GM12878 (cell line): ENCODE results near the gene FBXO15.

Source experiments
- ETV6 ChIP-seq, 2 experiments: fragments of 450-650 bp in 1 of 2; IDR thresholded peaks in 1 of 2; conservative IDR thresholded peaks in 1 of 2; 2 replicates each; pipeline ENCODE4 v1.6.1; 2014; ENCODE audit warnings: antibody characterized with exemption in 1 of 2, borderline replicate concordance in 1 of 2, low read depth in 1 of 2, mild to moderate bottlenecking in 1 of 2, moderate library complexity in 1 of 2
- HDAC2 ChIP-seq: fragments of 200-600 bp; sonication (generic); IDR thresholded peaks from 2 replicates; pipeline ENCODE4 v1.6.1; 2017
- RBBP5 ChIP-seq: fragments of 200-600 bp; sonication (generic); conservative IDR thresholded peaks from 2 replicates; pipeline ENCODE4 v1.6.1; 2016
- SUZ12 ChIP-seq: fragments of 200-600 bp; sonication (generic); IDR thresholded peaks from one replicate; pipeline ENCODE4 v1.6.1; 2018; ENCODE audit warnings: antibody characterized with exemption, mild to moderate bottlenecking; ENCODE audit not compliant: unreplicated experiment
- TAF1 ChIP-seq: IDR thresholded peaks from 2 replicates; pipeline ENCODE4 v1.6.1; 2011; ENCODE audit warnings: mild to moderate bottlenecking, low read depth, low read length, borderline replicate concordance
- TF ChIP-seq, protein P1 (sequence below): IDR thresholded peaks from 2 replicates; pipeline ENCODE4 v1.6.1; 2011; ENCODE audit warnings: borderline replicate concordance, low read depth, mild to moderate bottlenecking, moderate library complexity, mixed read lengths, low read length; ENCODE audit not compliant: insufficient read depth; ENCODE audit errors: extremely low read length
- TF ChIP-seq, protein P2 (sequence below), 3 experiments: IDR thresholded peaks in 2 of 3; conservative IDR thresholded peaks in 1 of 3; 2 replicates each; pipeline ENCODE4 v1.5.1; 2011; ENCODE audit warnings: low read depth in 3 of 3, low read length in 3 of 3, mild to moderate bottlenecking in 3 of 3, control low read depth in 2 of 3, moderate library complexity in 2 of 3, inconsistent platforms in 1 of 3, mixed read lengths in 1 of 3; ENCODE audit not compliant: control insufficient read depth in 2 of 3, insufficient read depth in 1 of 3; ENCODE audit errors: extremely low read depth in 1 of 3

DNA sequence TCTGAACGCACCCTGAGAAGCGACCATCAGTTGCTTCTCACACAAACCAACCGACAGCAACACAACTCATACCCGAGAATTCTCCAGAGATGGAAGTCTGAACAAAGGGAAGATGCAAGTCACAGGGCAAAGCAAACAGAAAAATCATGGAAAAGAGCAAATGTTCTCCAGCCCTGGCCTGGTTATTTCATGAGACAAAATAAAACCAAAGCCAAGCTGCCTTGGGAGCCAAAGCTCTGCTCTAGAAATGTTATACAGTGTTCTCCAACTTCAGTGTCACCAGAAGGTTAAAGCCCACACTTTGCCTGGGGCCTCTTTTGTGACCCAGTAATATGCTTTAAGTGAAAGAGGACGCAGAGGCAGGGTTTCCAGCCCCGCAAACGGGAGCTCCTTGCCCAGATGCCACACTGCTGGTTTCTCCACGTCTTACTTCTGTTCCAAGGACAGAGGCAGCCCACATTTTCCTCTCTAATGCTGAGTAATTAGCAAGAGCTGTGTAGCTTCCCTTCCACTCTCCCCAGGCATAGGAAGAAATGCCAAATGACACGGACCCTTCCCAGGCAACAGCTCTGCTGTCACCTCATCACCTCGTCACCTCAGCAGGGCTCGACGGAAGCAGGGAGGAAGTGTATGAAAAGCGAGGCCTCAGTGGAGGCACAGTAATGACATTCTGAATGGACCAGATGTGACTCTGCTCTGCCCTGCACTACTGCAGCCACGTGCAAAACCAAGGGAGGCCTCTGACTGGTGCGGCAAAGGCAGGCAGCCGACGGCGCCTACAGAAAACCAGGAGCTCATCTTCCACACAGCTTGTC, 64.7 kb downstream of the FBXO15 start:
- TF ChIP-seq, protein P1, sequence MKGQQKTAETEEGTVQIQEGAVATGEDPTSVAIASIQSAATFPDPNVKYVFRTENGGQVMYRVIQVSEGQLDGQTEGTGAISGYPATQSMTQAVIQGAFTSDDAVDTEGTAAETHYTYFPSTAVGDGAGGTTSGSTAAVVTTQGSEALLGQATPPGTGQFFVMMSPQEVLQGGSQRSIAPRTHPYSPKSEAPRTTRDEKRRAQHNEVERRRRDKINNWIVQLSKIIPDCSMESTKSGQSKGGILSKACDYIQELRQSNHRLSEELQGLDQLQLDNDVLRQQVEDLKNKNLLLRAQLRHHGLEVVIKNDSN: no peak
- TF ChIP-seq, protein P2, sequence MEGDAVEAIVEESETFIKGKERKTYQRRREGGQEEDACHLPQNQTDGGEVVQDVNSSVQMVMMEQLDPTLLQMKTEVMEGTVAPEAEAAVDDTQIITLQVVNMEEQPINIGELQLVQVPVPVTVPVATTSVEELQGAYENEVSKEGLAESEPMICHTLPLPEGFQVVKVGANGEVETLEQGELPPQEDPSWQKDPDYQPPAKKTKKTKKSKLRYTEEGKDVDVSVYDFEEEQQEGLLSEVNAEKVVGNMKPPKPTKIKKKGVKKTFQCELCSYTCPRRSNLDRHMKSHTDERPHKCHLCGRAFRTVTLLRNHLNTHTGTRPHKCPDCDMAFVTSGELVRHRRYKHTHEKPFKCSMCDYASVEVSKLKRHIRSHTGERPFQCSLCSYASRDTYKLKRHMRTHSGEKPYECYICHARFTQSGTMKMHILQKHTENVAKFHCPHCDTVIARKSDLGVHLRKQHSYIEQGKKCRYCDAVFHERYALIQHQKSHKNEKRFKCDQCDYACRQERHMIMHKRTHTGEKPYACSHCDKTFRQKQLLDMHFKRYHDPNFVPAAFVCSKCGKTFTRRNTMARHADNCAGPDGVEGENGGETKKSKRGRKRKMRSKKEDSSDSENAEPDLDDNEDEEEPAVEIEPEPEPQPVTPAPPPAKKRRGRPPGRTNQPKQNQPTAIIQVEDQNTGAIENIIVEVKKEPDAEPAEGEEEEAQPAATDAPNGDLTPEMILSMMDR (IDR thresholded peaks at IDR 0.05 in 2 of 3, conservative IDR thresholded peaks at IDR 0.05 in 1 of 3; ENCODE audit: control insufficient read depth in 2 of 3, extremely low read depth in 1 of 3, insufficient read depth in 1 of 3, low read depth in 3 of 3, low read length in 3 of 3): peak in 1 of 3 experiments; percentile 0; a peak in 1 of 6 replicates
- TF ChIP-seq SUZ12: no peak
- TF ChIP-seq ETV6 (conservative IDR thresholded peaks at IDR 0.05 in 1 of 2, IDR thresholded peaks at IDR 0.05 in 1 of 2; ENCODE audit: borderline replicate concordance in 1 of 2, low read depth in 1 of 2): no peak
- no peak for TF ChIP-seq RBBP5
- no peak for TF ChIP-seq HDAC2
- no peak for TF ChIP-seq TAF1
